ENCODE data around the gene PKHD1.

GRCh38 chr6:51818520-51819022 lies 268.8 kb downstream of the PKHD1 start:
- TF ChIP-seq CEBPB (IDR thresholded peaks at IDR 0.05) (no peak), RAD21 (IDR thresholded peaks at IDR 0.05; ENCODE audit: low read depth) (no peak), USF1 (IDR thresholded peaks at IDR 0.05) (peak; percentile 23; the same call in 1 of the 2 replicates), FOXM1 (IDR thresholded peaks at IDR 0.05; ENCODE audit: borderline replicate concordance, low read depth) (no peak), TAF1 (IDR thresholded peaks at IDR 0.05; ENCODE audit: low read depth) (no peak), TEAD4 (IDR thresholded peaks at IDR 0.05) (no peak)
- TF ChIP-seq, protein P1, sequence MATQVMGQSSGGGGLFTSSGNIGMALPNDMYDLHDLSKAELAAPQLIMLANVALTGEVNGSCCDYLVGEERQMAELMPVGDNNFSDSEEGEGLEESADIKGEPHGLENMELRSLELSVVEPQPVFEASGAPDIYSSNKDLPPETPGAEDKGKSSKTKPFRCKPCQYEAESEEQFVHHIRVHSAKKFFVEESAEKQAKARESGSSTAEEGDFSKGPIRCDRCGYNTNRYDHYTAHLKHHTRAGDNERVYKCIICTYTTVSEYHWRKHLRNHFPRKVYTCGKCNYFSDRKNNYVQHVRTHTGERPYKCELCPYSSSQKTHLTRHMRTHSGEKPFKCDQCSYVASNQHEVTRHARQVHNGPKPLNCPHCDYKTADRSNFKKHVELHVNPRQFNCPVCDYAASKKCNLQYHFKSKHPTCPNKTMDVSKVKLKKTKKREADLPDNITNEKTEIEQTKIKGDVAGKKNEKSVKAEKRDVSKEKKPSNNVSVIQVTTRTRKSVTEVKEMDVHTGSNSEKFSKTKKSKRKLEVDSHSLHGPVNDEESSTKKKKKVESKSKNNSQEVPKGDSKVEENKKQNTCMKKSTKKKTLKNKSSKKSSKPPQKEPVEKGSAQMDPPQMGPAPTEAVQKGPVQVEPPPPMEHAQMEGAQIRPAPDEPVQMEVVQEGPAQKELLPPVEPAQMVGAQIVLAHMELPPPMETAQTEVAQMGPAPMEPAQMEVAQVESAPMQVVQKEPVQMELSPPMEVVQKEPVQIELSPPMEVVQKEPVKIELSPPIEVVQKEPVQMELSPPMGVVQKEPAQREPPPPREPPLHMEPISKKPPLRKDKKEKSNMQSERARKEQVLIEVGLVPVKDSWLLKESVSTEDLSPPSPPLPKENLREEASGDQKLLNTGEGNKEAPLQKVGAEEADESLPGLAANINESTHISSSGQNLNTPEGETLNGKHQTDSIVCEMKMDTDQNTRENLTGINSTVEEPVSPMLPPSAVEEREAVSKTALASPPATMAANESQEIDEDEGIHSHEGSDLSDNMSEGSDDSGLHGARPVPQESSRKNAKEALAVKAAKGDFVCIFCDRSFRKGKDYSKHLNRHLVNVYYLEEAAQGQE (IDR thresholded peaks at IDR 0.05; ENCODE audit: low read depth), result no peak

All from Ishikawa (cell line).